GM18867 (cell line): ENCODE data around the gene CBX1.
A peak's percentile ranks its signal among the peaks of the same experiment; 100 is the strongest.
"Not testable (repeated sequence)": the region's sequence is repeated elsewhere in the genome, so short reads cannot be mapped to it uniquely, and the experiment has no call there.

Experiments used
- ATAC-seq: cut with Tn5 transposase; IDR thresholded peaks from one replicate; pipeline ENCODE4 v1.9.1; 2021; ENCODE audit warnings: mild to moderate bottlenecking, moderate library complexity; ENCODE audit not compliant: unreplicated experiment

CBX1 gene

GRCh38 chr17:48123776-48124388, 22.6 kb upstream of the CBX1 start:
- no peak for ATAC-seq

GRCh38 chr17:48123111-48123510, 21.8 kb upstream of the CBX1 start:
- ATAC-seq = no peak

GRCh38 chr17:48122665-48123045, 21.4 kb upstream of the CBX1 start:
- ATAC-seq = no peak

GRCh38 chr17:48121923-48122664, 20.8 kb upstream of the CBX1 start:
- no peak for ATAC-seq

- ATAC-seq = peak; percentile 46
Measured at GRCh38 chr17:48113201-48113676, 12.0 kb upstream of the CBX1 start.

- no peak for ATAC-seq
Measured at GRCh38 chr17:48111937-48112241, 10.6 kb upstream of the CBX1 start.

- ATAC-seq = no peak
Measured at GRCh38 chr17:48110761-48111160, 9.5 kb upstream of the CBX1 start.

DNA sequence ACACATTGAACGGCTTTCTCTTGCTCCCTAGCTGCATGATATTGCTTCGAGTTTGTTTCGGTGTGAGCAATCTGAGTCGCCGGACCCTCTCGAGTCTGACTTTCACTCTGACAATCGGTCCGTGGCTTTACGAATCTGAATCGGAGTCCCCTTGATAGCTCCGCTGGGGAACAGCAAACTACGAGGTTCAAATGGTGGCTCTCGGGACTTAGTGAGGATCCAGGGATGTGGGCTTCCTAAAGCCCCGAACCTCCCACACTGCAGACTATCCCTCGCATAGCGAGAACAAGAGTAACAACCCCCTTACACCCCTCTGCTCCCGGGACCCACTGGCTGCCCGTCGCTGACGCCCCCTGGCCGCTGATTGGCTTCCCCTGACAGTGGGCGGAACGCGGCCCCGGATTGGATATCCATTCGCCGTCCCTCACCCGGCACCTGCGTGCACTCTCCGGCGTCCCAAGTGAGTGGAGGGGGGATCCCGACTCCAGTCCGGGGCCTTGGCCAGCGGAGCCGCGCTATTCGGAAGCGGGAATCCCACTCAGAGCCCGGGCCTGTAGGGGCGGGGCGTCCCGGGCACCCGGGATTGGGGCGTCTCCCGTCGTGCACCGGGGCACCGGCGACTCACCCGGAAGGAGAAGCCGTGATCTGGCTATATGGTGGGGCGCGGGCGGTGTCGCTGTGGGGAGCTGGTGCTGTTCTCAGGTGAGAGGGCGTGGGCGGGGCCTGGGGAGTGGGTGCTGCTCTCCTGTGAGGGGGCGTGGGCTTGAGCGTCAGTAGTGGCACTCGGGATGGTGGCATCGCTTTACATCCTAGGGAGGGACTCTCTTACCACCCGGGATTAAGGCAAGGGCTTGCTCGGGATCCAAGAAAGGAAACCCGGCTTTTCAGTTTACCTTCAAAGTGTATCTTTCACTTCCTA, 6.1 kb upstream of the CBX1 start, which contains the start of gene SNX11:
Gene SNX11 (plus strand): TSS at position 630 of the 919 bp plus-strand sequence. CDS start 4,278 bp downstream, outside the sequence.
- ATAC-seq = peak; percentile 80

DNA sequence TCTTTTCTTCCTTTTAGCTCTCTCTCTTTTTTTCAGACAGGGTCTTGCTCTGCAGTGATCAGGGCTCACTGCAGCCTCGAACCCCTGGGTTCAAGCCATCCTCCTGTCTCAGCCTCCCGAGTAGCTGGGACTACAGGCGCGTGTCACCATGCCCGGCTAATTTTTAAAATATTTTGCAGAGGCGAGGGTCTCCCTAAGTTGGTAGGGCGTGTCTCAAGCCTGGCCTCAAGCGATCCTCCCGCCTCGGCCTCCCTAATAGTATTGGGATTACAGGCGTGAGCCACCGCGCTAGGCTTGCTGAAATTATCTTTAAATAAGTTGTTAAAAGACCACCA, 5.5 kb upstream of the CBX1 start:
- ATAC-seq = no peak

- ATAC-seq = no peak
Measured at GRCh38 chr17:48104440-48104839, 3.2 kb upstream of the CBX1 start.

DNA sequence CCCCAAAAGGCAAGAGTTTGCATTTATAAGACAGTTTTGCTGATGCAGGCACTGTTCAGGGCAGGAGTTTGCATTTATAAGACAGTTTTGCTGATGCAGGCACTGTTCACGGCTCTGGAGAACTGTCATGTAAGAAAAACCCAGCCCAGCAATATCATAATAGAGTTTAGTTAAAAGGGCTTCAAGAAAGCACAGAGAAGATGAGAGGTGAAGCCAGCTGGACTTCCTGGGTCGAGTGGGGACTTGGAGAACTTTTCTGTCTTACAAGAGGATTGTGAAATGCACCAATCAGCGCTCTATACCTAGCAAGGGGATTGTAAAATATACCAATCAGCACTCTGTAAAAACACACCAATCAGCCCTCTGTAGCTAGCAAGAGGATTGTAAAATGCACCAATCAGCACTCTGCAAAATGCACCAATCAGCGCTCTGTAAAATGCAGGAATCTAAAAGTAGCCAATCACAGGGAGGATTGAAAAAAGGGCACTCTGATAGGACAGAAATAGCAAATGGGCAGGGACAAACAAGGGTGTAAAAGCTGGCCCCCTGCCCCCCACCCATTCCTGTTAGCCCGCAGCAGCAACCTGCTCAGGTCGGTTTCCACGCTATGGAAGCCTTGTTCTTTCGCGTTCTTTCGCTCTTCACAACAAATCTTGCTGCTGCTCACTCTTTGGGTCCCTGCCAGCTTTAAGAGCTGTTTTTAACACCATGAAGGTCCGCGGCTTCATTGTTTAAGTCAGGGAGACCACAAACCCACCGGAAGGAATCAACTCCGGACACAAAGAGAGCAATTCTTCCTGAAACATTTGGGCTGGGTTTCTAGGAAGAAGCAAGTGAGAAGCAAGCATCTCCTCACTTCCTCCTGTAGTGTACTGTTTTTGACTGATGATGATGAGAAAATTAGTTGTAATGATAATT, 1.8 kb upstream of the CBX1 start:
- ATAC-seq = no peak

DNA sequence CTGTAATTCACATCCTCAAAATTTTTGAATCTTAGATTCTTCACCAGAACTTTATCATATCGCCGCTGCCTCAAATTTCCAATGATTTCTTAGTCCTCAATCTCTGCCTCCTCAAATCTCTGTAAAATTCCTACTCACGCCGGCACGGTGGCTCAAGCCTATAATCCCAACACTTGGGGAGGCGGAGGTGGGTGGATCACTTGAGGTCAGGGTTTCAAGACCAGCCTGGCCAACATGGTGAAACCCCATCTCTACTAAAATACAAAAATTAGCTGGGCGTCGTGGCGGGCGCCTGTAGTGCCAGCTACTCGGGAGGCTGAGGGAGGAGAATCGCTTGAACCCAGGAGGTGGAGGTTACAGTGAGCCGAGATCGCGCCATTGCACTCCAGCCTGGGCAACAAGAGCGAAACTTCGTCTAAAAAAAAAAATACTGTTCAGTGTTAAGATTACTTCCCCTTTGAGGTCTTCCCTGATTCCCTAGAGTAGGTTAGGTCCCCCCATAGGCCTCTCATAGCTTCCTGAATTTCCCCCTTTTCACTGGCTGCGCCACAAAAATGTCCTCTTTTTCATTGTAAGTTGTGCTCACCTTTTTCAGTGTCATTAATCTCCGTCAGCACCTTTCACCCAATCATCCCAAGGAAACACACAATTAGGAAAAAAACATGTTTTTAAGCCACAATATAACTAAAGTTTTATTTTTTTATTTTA, 919 bp upstream of the CBX1 start:
- ATAC-seq = no peak

- no peak for ATAC-seq
Measured at GRCh38 chr17:48100591-48101011, 677 bp downstream of the CBX1 start.

DNA sequence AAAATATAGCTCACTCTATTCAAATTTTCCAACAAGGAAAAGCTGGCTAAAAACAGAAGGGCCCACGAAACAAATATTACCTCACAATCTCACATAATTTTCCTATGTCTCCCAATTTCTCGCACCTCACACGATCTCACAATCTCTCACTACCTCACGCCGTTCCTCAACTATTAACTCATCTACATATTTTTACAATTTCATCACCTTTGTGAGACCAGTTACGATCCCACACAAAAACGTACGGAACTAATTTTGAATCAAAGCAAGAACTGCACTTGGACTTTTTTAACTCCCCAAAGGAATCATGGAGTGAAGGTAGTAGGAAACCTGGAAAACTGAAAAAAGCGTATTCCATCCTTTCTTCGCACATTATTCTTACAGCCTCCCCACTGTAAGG, 1.1 kb downstream of the CBX1 start:
- no peak for ATAC-seq

- no peak for ATAC-seq
Measured at GRCh38 chr17:48095611-48096010, 5.7 kb downstream of the CBX1 start.

DNA sequence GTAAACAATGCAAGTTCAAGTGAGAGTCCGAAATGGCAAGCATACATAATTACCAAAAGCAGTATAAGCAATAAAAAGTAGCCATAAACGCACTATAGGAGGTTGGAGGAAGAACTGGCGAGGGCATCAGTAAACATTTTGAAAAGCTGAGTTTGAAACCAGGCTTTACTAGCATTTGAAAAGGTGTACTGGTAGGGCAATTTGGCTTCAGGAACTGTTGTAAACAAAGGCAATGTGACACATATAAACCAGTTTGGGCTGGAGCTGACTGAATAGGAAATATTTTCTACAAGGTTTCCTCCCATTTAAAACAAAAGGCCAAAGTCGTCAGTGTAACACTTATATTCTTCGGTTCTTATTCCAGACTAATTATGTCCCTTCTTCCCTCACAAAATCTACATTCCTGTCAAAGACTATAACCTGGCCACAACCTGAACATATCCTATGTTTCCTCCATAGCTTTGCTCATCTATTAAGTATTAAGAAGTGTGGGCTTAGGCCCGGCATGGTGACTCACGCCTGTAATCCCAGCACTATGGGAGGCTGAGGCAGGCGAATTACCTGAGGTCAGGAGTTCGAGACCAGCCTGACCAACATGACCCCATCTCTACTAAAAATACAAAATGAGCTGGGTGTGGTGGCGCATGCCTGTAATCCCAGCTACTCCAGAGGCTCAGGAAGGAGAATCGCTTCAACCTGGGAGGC, 7.8 kb downstream of the CBX1 start:
- no peak for ATAC-seq

DNA sequence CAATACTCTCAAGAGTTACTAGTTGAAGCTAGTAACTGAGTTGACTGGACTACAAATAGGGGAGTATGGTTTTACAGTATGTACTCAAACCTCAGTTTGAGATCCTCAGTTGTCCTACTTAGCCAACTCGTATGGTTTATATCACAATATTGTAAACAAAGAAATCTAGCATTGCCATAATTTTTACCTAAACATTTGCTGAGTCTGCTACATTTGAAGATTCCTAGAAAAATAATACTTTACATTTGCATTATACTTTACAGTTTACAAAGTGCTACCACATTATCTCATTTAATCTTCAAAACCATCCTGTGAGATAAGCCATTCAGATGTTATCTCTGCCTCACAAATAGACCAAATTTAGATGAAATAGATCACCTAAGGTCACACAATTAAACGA, 16.3 kb downstream of the CBX1 start:
- ATAC-seq = no peak

DNA sequence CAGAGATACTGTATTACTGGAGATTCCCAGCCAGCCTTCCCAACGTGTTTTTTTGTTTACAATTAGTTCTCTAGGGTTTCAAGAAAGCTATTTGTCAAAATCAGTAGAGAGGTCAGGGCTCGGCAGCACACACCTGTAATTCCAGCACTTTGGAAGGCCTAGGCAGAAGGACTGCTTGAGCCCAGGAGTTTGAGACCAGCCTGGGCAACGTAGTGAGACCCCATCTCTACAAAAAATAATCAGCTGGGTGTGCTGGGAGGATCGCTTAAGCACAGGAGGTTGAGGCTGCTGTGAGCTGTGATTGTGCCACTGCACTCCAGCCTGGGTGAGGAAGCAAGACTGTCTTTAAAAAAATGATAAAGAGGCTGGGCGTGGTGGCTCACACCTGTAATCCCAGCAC, 19.4 kb downstream of the CBX1 start:
- ATAC-seq = no peak

DNA sequence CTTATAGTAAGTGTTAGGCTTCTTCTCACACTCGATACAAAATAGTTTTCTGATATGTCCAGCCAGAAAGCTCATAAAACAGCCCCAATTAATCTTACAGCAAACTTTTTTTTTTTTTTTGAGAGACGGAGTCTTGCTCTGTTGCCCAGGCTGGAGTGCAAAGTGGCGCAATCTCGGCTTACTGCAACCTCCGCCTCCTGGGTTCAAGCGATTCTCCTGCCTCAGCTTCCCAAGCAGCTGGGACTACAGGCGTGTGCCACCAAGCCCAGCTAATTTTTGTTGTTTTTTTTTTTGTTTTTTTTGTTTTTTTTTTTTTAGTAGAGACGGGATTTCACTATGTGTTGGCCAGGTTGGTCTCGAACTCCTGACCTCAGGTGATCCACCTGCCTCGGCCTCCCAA, 24.1 kb downstream of the CBX1 start:
- not testable (repeated sequence) for ATAC-seq
